Vagina (tissue), 2 donors: ENCODE results near the gene COL24A1. TPM values are rescaled to one million over a fixed set of nuclear protein-coding genes. Genes with fewer than 3 reads are reported as not detected.

ENCODE experiments used
- DNase-seq, 2 donors: peaks; one replicate each; pipeline ENCODE4 v3.0.0-alpha.2; 2017; ENCODE audit errors: extremely low spot score in 2 of 2
- H3K27ac ChIP-seq: fragments of 200-600 bp; sonication (generic); one replicate; pipeline ENCODE4 v1.5.1; 2019
- H3K27me3 ChIP-seq: fragments of 200-600 bp; sonication (generic); one replicate; pipeline ENCODE4 v1.5.1; 2019
- H3K36me3 ChIP-seq, 2 donors: fragments of 200-600 bp; sonication (generic); one replicate each; pipeline ENCODE4 v1.5.1; 2017 to 2019
- H3K4me1 ChIP-seq: fragments of 200-600 bp; sonication (generic); one replicate; pipeline ENCODE4 v1.5.1; 2019
- H3K4me3 ChIP-seq, 2 donors: fragments of 200-600 bp; sonication (generic); 1 replicate in 1 of 2; 2 replicates in 1 of 2; pipeline ENCODE4 v1.5.1; 2016 to 2019
- H3K9me3 ChIP-seq: fragments of 200-600 bp; sonication (generic); one replicate; pipeline ENCODE4 v1.5.1; 2019
- POLR2A ChIP-seq, 2 donors: fragments of 450-650 bp; IDR thresholded peaks; one replicate each; pipeline ENCODE4 v1.6.1; 2017; ENCODE audit warnings: antibody characterized with exemption in 2 of 2, mild to moderate bottlenecking in 2 of 2, moderate library complexity in 2 of 2
- POLR2AphosphoS5 ChIP-seq, 2 donors: sonication (generic); formaldehyde crosslinking; IDR thresholded peaks; one replicate each; pipeline ENCODE4 v1.9.0; 2017; ENCODE audit warnings: antibody characterized with exemption in 2 of 2, mild to moderate bottlenecking in 2 of 2, low read depth in 1 of 2; ENCODE audit not compliant: insufficient read depth in 1 of 2
- intact Hi-C: fragments of 100-400 bp; cut with DNase I; formaldehyde crosslinking; loops from one replicate; pipeline ENCODE4 v1.15.1; 2023
- total RNA-seq: library from RNA; depleted of rRNA; stranded (reverse); fragments of >200 nt; gene quantifications from one replicate; pipeline ENCODE4 v1.2.3, GENCODE V29; 2016
- TF ChIP-seq, protein P1 (sequence below), 3 experiments: fragments of 450-650 bp in 2 of 3; fragments of 200-600 bp in 1 of 3; sonication (generic) in 1 of 3; IDR thresholded peaks; one replicate each; pipeline ENCODE4 v1.5.1; 2017 to 2019; ENCODE audit warnings: antibody characterized with exemption in 3 of 3, mild to moderate bottlenecking in 2 of 3, moderate library complexity in 2 of 3

Gene COL24A1
- total RNA-seq, 1 donor from 2014 or later, result 0.98 TPM

DNA sequence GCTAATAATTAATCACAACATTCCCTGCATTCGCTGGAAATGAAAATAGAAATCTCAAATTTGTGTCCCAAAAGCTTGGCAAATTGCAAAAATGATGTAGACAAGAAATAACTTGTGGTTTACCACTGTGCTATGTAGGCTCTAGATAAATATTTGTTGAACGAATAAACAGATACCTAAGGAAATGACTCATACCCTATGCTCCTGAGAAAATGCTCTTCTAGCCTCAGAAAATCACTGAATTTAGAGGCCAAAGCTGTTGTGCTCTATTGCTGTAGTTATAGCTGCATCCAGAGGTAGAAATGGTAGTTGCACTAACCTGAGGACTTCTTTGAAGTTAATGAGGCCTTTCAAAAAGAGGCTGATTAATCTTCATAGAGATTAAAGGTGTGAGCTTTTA lies 306.3 kb downstream of the COL24A1 start:
- Histone ChIP-seq H3K4me1 (no peaks in the 10 kb centered on the region), H3K4me3 (no peak overlapping the region), H3K27ac (no peak overlapping the region), H3K9me3 (no peaks in the 10 kb centered on the region), H3K36me3 (no peaks in the 10 kb centered on the region), H3K27me3 (no peaks in the 10 kb centered on the region)
- TF ChIP-seq, protein P1, sequence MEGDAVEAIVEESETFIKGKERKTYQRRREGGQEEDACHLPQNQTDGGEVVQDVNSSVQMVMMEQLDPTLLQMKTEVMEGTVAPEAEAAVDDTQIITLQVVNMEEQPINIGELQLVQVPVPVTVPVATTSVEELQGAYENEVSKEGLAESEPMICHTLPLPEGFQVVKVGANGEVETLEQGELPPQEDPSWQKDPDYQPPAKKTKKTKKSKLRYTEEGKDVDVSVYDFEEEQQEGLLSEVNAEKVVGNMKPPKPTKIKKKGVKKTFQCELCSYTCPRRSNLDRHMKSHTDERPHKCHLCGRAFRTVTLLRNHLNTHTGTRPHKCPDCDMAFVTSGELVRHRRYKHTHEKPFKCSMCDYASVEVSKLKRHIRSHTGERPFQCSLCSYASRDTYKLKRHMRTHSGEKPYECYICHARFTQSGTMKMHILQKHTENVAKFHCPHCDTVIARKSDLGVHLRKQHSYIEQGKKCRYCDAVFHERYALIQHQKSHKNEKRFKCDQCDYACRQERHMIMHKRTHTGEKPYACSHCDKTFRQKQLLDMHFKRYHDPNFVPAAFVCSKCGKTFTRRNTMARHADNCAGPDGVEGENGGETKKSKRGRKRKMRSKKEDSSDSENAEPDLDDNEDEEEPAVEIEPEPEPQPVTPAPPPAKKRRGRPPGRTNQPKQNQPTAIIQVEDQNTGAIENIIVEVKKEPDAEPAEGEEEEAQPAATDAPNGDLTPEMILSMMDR (IDR thresholded peaks at IDR 0.05), result no peak
- TF ChIP-seq POLR2A (IDR thresholded peaks at IDR 0.05) (no peak), POLR2AphosphoS5 (IDR thresholded peaks at IDR 0.05; ENCODE audit: insufficient read depth in 1 of 2, low read depth in 1 of 2) (no peak)
- intact Hi-C loops, result no loop called here
- DNase-seq, result no peak

DNA sequence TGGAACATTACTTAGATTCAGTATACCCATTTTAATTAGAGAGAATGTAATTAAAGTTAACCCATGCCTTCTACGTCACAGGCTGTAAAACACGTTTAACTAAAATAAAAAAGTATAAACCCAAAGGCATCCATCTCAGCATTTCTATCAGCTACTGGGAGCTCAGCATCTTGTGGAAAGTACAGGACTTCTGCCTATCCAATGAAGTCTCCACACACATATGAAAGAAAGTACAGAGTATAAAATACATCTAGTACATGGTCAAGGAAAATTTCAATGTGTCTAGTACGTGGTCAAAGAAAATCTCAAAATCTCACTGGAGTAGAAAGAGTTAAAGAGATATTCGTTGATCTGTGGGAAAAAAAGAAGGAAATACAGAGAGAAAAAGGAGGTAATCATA lies 306.9 kb downstream of the COL24A1 start:
- no peak overlapping the region for H3K4me3 ChIP-seq
- intact Hi-C loops, result no loop called here
- no peaks in the 10 kb centered on the region for H3K9me3 ChIP-seq
- no peak overlapping the region for H3K27ac ChIP-seq
- DNase-seq, result no peak
- no peak for TF ChIP-seq POLR2AphosphoS5 (IDR thresholded peaks at IDR 0.05; ENCODE audit: insufficient read depth in 1 of 2, low read depth in 1 of 2)
- TF ChIP-seq, protein P1 (IDR thresholded peaks at IDR 0.05), result no peak
- TF ChIP-seq POLR2A (IDR thresholded peaks at IDR 0.05), result no peak
- H3K4me1 ChIP-seq, result no peaks in the 10 kb centered on the region
- H3K27me3 ChIP-seq, result no peaks in the 10 kb centered on the region
- no peaks in the 10 kb centered on the region for H3K36me3 ChIP-seq

DNA sequence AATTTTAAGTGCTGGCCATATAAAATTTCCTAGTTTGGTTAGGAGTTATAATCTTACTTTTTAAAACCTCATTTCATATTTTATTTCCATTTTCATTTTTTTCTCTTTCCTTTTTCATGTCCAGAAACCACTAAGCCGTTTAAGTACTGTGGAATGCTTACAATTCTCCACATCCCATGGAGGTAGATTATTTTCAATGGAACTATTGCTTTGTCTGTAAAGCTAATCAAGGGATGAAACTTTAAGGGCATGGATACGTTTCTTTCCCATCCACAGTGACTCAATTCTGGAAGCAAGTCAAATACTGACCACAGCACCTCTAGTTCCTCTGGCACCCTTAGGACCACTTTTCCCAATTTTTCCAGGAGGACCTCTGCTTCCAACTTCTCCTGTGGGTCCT lies 309.2 kb downstream of the COL24A1 start:
- intact Hi-C loops, result no loop called here
- TF ChIP-seq POLR2AphosphoS5 (IDR thresholded peaks at IDR 0.05; ENCODE audit: insufficient read depth in 1 of 2, low read depth in 1 of 2) (no peak), POLR2A (IDR thresholded peaks at IDR 0.05) (no peak)
- TF ChIP-seq, protein P1 (IDR thresholded peaks at IDR 0.05), result no peak

DNA sequence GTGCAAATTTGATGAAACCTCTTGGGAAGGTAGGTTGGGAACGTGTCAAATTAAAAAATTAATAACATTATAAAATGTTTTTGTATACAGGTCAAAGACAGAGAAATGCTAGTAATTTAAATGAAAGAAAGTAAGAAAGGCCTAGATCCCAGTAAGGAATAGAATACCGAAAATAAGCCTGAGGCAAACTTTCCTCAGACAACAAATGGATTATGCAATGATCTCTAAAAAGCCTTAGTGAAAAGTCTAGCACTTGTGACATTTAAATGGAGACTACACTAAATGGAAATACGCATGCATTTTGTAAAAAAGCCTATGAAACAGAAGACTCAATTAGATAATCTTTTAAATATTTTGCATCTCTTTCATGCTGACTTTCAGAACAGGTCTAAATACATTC lies 309.9 kb downstream of the COL24A1 start:
- Histone ChIP-seq H3K4me3 (no peak overlapping the region), H3K27me3 (no peaks in the 10 kb centered on the region)
- intact Hi-C loops, result no loop called here

More for the DNA sequence above, 309.2 kb downstream of the COL24A1 start:
- Histone ChIP-seq H3K27ac (no peak overlapping the region), H3K9me3 (no peaks in the 10 kb centered on the region), H3K4me1 (peaks cover 6% of the 10 kb centered on the region), H3K4me3 (no peak overlapping the region), H3K36me3 (no peaks in the 10 kb centered on the region), H3K27me3 (no peaks in the 10 kb centered on the region)
- no peak for DNase-seq

DNA sequence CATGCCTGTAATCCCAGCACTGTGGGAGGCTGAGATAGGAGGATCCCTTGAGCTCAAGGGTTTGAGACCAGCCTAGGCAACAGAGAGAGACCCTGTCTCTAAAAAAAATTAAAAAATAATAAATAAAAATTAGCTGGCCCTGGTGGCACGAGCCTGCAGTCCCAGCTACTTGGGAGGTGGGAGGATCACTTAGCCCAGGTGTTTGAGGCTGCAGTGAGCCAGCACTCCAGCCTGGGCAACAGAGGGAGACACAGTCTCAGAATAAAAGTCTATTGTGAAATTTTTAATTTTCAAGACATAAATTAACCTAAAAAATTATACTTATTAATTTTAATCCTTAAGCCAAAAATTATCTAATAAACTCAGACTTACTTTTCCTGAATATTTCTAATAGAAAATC lies 317.1 kb downstream of the COL24A1 start:
- peaks cover 6% of the 10 kb centered on the region for H3K4me1 ChIP-seq
- H3K4me3 ChIP-seq, result no peak overlapping the region
- intact Hi-C loops, result no loop called here
- H3K36me3 ChIP-seq, result no peaks in the 10 kb centered on the region
- TF ChIP-seq POLR2A (IDR thresholded peaks at IDR 0.05) (no peak), POLR2AphosphoS5 (IDR thresholded peaks at IDR 0.05; ENCODE audit: insufficient read depth in 1 of 2, low read depth in 1 of 2) (no peak)
- TF ChIP-seq, protein P1 (IDR thresholded peaks at IDR 0.05), result no peak
- no peaks in the 10 kb centered on the region for H3K9me3 ChIP-seq
- H3K27me3 ChIP-seq, result no peaks in the 10 kb centered on the region
- no peak for DNase-seq
- H3K27ac ChIP-seq, result no peak overlapping the region

More for the DNA sequence above, 309.9 kb downstream of the COL24A1 start:
- Histone ChIP-seq H3K9me3 (no peaks in the 10 kb centered on the region), H3K4me1 (peaks cover 6% of the 10 kb centered on the region), H3K36me3 (no peaks in the 10 kb centered on the region), H3K27ac (no peak overlapping the region)
- no peak for DNase-seq
- TF ChIP-seq POLR2A (IDR thresholded peaks at IDR 0.05), result no peak
- TF ChIP-seq POLR2AphosphoS5 (IDR thresholded peaks at IDR 0.05; ENCODE audit: insufficient read depth in 1 of 2, low read depth in 1 of 2), result no peak
- TF ChIP-seq, protein P1 (IDR thresholded peaks at IDR 0.05), result no peak
